ENCODE data around the gene MTIF3. TPM values are rescaled to one million over a fixed set of nuclear protein-coding genes. Genes with fewer than 3 reads are reported as not detected.

Gene MTIF3
- total RNA-seq, 1 experiment from 2014 or later = 77.4 TPM

Other genes starting within 250 kb of the MTIF3 start
- 908 and 920 TPM in 2 replicates for gene RPL21, start 199.0 kb downstream of the MTIF3 start, total RNA-seq (2014; rRNA removed; shearing (Covaris generic))
- gene RASL11A, start 179.7 kb downstream of the MTIF3 start, total RNA-seq (2014; rRNA removed; shearing (Covaris generic)) = 4.0 and 5.3 TPM in 2 replicates
- 150 and 155 TPM in 2 replicates for gene GTF3A, start 25.9 kb downstream of the MTIF3 start, total RNA-seq (2014; rRNA removed; shearing (Covaris generic))
- 7.0 and 8.5 TPM in 2 replicates for gene LNX2, start 170.0 kb upstream of the MTIF3 start, total RNA-seq (2014; rRNA removed; shearing (Covaris generic))
- gene POLR1D, start 171.3 kb upstream of the MTIF3 start, total RNA-seq (2014; rRNA removed; shearing (Covaris generic)) = 86.6 and 88.3 TPM in 2 replicates